Upper lobe of left lung (tissue), 4 donors: ENCODE data around the gene KCNJ10.

Source experiments
- CTCF ChIP-seq, 6 experiments: fragments of 450-650 bp in 4 of 6; fragments of 200-600 bp in 2 of 6; sonication (generic) in 2 of 6; IDR thresholded peaks; one replicate each; pipeline ENCODE4 v1.5.1; 2016 to 2019; ENCODE audit warnings: antibody characterized with exemption in 6 of 6
- EP300 ChIP-seq, 4 donors: sonication (generic); formaldehyde crosslinking; IDR thresholded peaks; one replicate each; pipeline ENCODE4 v1.5.1; 2017; ENCODE audit warnings: antibody characterized with exemption in 4 of 4, control low read depth in 2 of 4
- POLR2A ChIP-seq, 4 donors: fragments of 450-650 bp; IDR thresholded peaks; one replicate each; pipeline ENCODE4 v1.5.1; 2016 to 2017; ENCODE audit warnings: antibody characterized with exemption in 4 of 4, mild to moderate bottlenecking in 2 of 4

DNA sequence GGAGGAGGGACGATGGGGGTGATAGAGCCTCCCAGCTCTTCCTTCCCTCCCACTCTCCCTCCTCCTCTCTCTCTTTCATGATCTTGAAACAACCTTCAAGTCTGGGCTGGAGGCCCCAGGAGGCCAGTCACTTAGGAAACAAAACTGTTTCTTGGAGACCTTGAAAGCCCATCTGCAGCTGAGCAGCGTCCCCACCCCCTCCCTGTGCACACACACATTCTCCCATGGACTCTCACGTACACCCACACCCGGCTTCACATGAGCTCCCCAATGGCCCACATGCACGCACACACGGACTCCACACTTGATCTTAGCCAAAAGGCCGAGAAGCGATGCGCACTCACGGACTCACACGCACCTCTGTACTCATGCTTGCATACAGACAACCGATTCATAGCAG lies 42.4 kb upstream of the KCNJ10 start:
- TF ChIP-seq CTCF (IDR thresholded peaks at IDR 0.05) (no peak), POLR2A (IDR thresholded peaks at IDR 0.05) (no peak), EP300 (IDR thresholded peaks at IDR 0.05) (no peak)
